Measurements from ENCODE around the gene TWNK. TPM values are rescaled to one million over a fixed set of nuclear protein-coding genes. Genes with fewer than 3 reads are reported as not detected.

TWNK gene
- total RNA-seq, 2 donors from 2014 or later, result 5.3 to 16.6 TPM

- Histone ChIP-seq H3K27ac (no peak overlapping the region), H3K4me1 (ENCODE audit: control insufficient read depth in 1 of 2, low read depth in 2 of 2) (peaks cover 8 to 25% of the 10 kb centered on the region in 2 donors), H3K36me3 (peaks cover 2% of the 10 kb centered on the region), H3K9me3 (no peaks in the 10 kb centered on the region), H3K27me3 (replicated peaks; ENCODE audit: insufficient read depth) (no peaks in the 10 kb centered on the region), H3K4me3 (no peak overlapping the region)
- TF ChIP-seq CTCF (IDR thresholded peaks at IDR 0.05), result no peak
- DNase-seq (ENCODE audit: low spot score) (no peak), ATAC-seq (ENCODE audit: insufficient number of reproducible peaks, low FRiP score, low read depth) (no peak)
These were observed 42.4 kb downstream of the TWNK start for GRCh38 chr10:101029520-101030295.

- DNase-seq (ENCODE audit: low spot score) (no peak), ATAC-seq (ENCODE audit: insufficient number of reproducible peaks, low FRiP score, low read depth) (no peak)
- no peaks in the 10 kb centered on the region for H3K9me3 ChIP-seq
- H3K4me1 ChIP-seq (ENCODE audit: control insufficient read depth in 1 of 2, low read depth in 2 of 2), result peaks cover 8 to 25% of the 10 kb centered on the region in 2 donors
- H3K27ac ChIP-seq, result peak overlapping the region; percentile 99 to 100
- H3K4me3 ChIP-seq, result peak overlapping the region; percentile 82
- TF ChIP-seq CTCF (IDR thresholded peaks at IDR 0.05), result no peak
- peaks cover 12% of the 10 kb centered on the region for H3K36me3 ChIP-seq
- H3K27me3 ChIP-seq (replicated peaks; ENCODE audit: insufficient read depth), result no peaks in the 10 kb centered on the region
These were observed 43.3 kb downstream of the TWNK start for GRCh38 chr10:101030496-101031127.

GRCh38 chr10:101031128-101031795 is 43.9 kb downstream of the TWNK start, which contains the start of the genes PDZD7 and SFXN3:
Gene PDZD7 (minus strand): TSS chr10:101031129. CDS start chr10:101030219, 910 bp downstream.
Gene SFXN3 (plus strand): TSS chr10:101031234. CDS start chr10:101034695, 3,461 bp downstream.
- Histone ChIP-seq H3K36me3 (peaks cover 18% of the 10 kb centered on the region), H3K27ac (peak within 1 kb of the TSS; percentile 99 to 100), H3K4me1 (ENCODE audit: control insufficient read depth in 1 of 2, low read depth in 2 of 2) (peaks cover 8 to 25% of the 10 kb centered on the region in 2 donors), H3K9me3 (no peaks in the 10 kb centered on the region), H3K4me3 (peak within 1 kb of the TSS; percentile 82), H3K27me3 (replicated peaks; ENCODE audit: insufficient read depth) (no peaks in the 10 kb centered on the region)
- no peak for TF ChIP-seq CTCF (IDR thresholded peaks at IDR 0.05)
- peak; percentile 62 for ATAC-seq (ENCODE audit: insufficient number of reproducible peaks, low FRiP score, low read depth)
- DNase-seq (ENCODE audit: low spot score), result peak; percentile 76

GRCh38 chr10:101031796-101032636 is 44.7 kb downstream of the TWNK start:
- Histone ChIP-seq H3K4me3 (peak overlapping the region; percentile 82), H3K9me3 (no peaks in the 10 kb centered on the region), H3K4me1 (ENCODE audit: control insufficient read depth in 1 of 2, low read depth in 2 of 2) (peaks cover 8 to 25% of the 10 kb centered on the region in 2 donors), H3K27me3 (replicated peaks; ENCODE audit: insufficient read depth) (no peaks in the 10 kb centered on the region), H3K36me3 (peaks cover 26% of the 10 kb centered on the region), H3K27ac (peak overlapping the region; percentile 99 to 100)
- TF ChIP-seq CTCF (IDR thresholded peaks at IDR 0.05), result no peak
- peak; percentile 53 for ATAC-seq (ENCODE audit: insufficient number of reproducible peaks, low FRiP score, low read depth)
- peak; percentile 44 for DNase-seq (ENCODE audit: low spot score)
